ENCODE data around the gene RYR2.

DNA sequence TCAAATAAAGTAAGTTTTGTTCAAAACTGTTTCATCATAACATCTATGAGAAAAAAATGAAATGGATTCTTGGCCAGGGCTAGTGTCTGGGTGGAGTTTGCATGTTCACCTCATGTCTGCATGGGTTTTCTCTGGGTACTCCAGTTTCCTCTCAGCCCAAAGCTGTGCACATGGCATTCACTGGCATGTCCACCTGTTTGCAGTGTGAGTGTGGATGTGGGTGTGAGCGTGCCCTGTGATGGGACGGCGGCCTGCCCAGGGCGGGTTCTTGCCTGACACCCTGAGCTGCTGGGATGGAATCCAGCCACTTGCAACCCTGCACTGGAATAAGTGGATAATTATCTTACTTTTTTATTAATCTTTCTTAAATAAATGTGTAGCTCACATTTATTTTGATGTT lies 185.5 kb downstream of the RYR2 start:
- TF ChIP-seq EZH2phosphoT487 (IDR thresholded peaks at IDR 0.05; ENCODE audit: insufficient read depth, low read depth): no peak
- no peak for TF ChIP-seq EZH2 (IDR thresholded peaks at IDR 0.05; ENCODE audit: insufficient read depth, poor library complexity, severe bottlenecking)
